ENCODE measurements around the gene MGAM2. TPM values are rescaled to one million over a fixed set of nuclear protein-coding genes. Genes with fewer than 3 reads are reported as not detected.

Gene MGAM2
- total and polyA plus RNA-seq, 2 of the 8 experiments (the other 6 are each of a cell fraction or from before 2014, with no cell fraction given), result 0.02 TPM; not detected in 1

GRCh38 chr7:142181211-142181610, 69.7 kb downstream of the MGAM2 start (continued):
- TF ChIP-seq TBP (IDR thresholded peaks at IDR 0.05; ENCODE audit: low read depth, low read length), result no peak
- TF ChIP-seq E2F6 (IDR thresholded peaks at IDR 0.05), result no peak
- TF ChIP-seq KDM4A (IDR thresholded peaks at IDR 0.05; ENCODE audit: low read depth, low read length, severe bottlenecking), result no peak

Data from H1 (cell line).